Esophagus squamous epithelium (tissue), 4 donors: Measurements from ENCODE around the gene NCOA1.

ENCODE experiments used
- POLR2A ChIP-seq, 4 donors: fragments of 450-650 bp; IDR thresholded peaks; one replicate each; pipeline ENCODE4 v1.6.1; 2017; ENCODE audit warnings: antibody characterized with exemption in 4 of 4, mild to moderate bottlenecking in 4 of 4, moderate library complexity in 3 of 4
- TF ChIP-seq, protein P1 (sequence below), 6 experiments: fragments of 450-650 bp in 4 of 6; fragments of 200-600 bp in 2 of 6; sonication (generic) in 2 of 6; IDR thresholded peaks; one replicate each; pipeline ENCODE4 v1.5.1; 2016 to 2019; ENCODE audit warnings: antibody characterized with exemption in 6 of 6, mild to moderate bottlenecking in 4 of 6, moderate library complexity in 4 of 6

DNA sequence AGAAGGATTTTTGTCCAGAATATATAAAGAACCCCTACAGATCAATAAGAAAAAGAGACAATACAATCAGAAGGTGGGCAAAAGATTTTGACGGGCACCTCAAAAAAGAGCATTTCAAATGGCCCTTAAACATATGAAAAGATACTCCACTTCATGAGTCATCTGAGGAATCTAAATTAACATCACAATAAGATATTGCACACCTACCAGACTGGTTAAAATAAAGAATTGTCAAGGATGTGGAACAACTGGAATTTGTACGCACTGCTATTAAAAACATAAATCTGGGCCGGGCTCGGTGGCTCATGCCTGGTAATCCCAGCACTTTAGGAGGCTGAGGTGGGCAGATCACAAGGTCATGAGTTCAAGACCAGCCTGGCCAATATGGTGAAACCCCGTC is 17.0 kb upstream of the NCOA1 start:
- TF ChIP-seq, protein P1, sequence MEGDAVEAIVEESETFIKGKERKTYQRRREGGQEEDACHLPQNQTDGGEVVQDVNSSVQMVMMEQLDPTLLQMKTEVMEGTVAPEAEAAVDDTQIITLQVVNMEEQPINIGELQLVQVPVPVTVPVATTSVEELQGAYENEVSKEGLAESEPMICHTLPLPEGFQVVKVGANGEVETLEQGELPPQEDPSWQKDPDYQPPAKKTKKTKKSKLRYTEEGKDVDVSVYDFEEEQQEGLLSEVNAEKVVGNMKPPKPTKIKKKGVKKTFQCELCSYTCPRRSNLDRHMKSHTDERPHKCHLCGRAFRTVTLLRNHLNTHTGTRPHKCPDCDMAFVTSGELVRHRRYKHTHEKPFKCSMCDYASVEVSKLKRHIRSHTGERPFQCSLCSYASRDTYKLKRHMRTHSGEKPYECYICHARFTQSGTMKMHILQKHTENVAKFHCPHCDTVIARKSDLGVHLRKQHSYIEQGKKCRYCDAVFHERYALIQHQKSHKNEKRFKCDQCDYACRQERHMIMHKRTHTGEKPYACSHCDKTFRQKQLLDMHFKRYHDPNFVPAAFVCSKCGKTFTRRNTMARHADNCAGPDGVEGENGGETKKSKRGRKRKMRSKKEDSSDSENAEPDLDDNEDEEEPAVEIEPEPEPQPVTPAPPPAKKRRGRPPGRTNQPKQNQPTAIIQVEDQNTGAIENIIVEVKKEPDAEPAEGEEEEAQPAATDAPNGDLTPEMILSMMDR (IDR thresholded peaks at IDR 0.05) = no peak
- no peak for TF ChIP-seq POLR2A (IDR thresholded peaks at IDR 0.05)
